ENCODE results near the gene FKBP11. TPM values are rescaled to one million over a fixed set of nuclear protein-coding genes. Genes with fewer than 3 reads are reported as not detected.

The FKBP11 gene
- total and polyA plus RNA-seq, 2 of the 13 experiments (the other 11 are each of a cell fraction or from before 2014, with no cell fraction given), result 15.5 to 19.4 TPM

DNA sequence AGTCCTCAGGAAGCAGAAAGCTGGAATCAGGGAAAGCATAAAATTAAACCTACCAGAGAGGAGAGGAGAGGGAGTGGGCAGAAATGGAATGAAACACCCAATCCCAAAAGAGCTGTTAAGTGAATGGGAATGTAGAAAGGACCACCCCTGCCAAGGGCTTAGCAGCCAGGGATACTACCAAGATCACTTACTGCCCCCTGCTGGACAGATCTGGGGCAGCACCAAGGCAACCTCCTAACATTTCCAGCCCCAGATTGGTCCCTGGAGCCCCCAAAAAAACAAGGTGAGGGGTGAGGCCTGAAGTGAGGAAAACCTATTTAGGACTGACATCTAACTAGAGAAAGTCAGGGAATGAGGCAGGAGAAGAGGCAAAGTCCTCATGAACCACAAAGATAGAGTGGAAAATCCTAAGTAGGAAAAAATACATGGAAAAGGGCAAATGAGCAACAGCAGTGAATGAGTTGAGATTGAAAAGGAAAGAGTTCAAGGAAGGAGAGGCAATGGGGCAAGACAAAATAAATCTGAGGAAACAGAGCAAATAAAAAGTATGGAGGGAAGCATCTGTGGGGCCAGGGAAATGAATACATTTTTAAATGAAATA lies 11.2 kb upstream of the FKBP11 start:
- Histone ChIP-seq H3K9ac (ENCODE audit: insufficient read depth, low read depth, low read length) (no peak overlapping the region), H3K79me2 (ENCODE audit: insufficient read depth, low read length) (no peaks in the 10 kb centered on the region), H3K9me3 (ENCODE audit: low read length) (no peaks in the 10 kb centered on the region), H3K27me3 (ENCODE audit: control insufficient read depth in 1 of 2, insufficient read depth in 2 of 2, low read length in 2 of 2) (no peaks in the 10 kb centered on the region), H3K36me3 (replicated peaks in 1 of 2; ENCODE audit: control insufficient read depth in 1 of 2, insufficient read depth in 2 of 2, low read length in 2 of 2) (peaks cover 16 to 69% of the 10 kb centered on the region in 2 experiments), H3K4me2 (ENCODE audit: low read depth, low read length) (no peak overlapping the region), H3K4me1 (ENCODE audit: insufficient read depth, low read length) (peaks cover 7% of the 10 kb centered on the region), H2AFZ (ENCODE audit: low read length) (no peak overlapping the region), H3K4me3 (replicated peaks in 1 of 3; ENCODE audit: insufficient read depth in 1 of 3, low read depth in 2 of 3, low read length in 3 of 3) (no peak overlapping the region), H4K20me1 (ENCODE audit: insufficient read depth, low read length) (no peaks in the 10 kb centered on the region; the same call in 1 of the 2 replicates), H3K27ac (ENCODE audit: extremely low read length, insufficient read depth, low read length) (no peak overlapping the region)
- ChIA-PET POLR2A (interaction anchor here (1.8 kb wide), 1 partner anchor 85 kb away, joined by 9 read pairs; the partner anchor contains the start of gene DDX23), CTCF (ENCODE audit: low intra/inter-chr PET ratio, low total read pairs) (interaction anchor here (0.7 to 3.1 kb wide), 3 partner anchors 11 to 83 kb away, joined by 3 to 27 read pairs (median 7); partner anchors contain the start of gene DDX23)
- peak; percentile 86 for ATAC-seq
- peak; percentile 82 for FAIRE-seq
- intact Hi-C loops (cut with micrococcal nuclease; ENCODE audit: unreplicated experiment) (loop anchor here (1.0 to 2.0 kb wide), 2 partner anchors 46 to 83 kb away; no protein-coding TSS in a partner anchor), in situ Hi-C loops (cut with HindIII; ENCODE audit: extremely low pct_ligation_motif_present, low pct_unique_long_range_greater_than_20kb) (loop anchor here (5.0 kb wide), 1 partner anchor 84 kb away; the partner anchor contains the start of gene DDX23)
- BruUV-seq (replicated peaks), result TSS peak; percentile 45
- peak; percentile 43 for DNase-seq (ENCODE audit: low spot score)
- no peak for TF ChIP-seq POLR2G (IDR thresholded peaks at IDR 0.05; ENCODE audit: low read depth, low read length)
- TF ChIP-seq STAT5B (CRISPR knock-in tag; IDR thresholded peaks at IDR 0.05), result no peak
- TF ChIP-seq NFE2L1 (CRISPR knock-in tag; IDR thresholded peaks at IDR 0.05; ENCODE audit: borderline replicate concordance), result no peak
- no peak for TF ChIP-seq SOX6 (IDR thresholded peaks at IDR 0.05)
- 0 out of 2 replicates have a peak, but pooled peaks have one; percentile 13 for TF ChIP-seq SOX6 (CRISPR knock-in tag; IDR thresholded peaks at IDR 0.05)
- TF ChIP-seq, protein P1, sequence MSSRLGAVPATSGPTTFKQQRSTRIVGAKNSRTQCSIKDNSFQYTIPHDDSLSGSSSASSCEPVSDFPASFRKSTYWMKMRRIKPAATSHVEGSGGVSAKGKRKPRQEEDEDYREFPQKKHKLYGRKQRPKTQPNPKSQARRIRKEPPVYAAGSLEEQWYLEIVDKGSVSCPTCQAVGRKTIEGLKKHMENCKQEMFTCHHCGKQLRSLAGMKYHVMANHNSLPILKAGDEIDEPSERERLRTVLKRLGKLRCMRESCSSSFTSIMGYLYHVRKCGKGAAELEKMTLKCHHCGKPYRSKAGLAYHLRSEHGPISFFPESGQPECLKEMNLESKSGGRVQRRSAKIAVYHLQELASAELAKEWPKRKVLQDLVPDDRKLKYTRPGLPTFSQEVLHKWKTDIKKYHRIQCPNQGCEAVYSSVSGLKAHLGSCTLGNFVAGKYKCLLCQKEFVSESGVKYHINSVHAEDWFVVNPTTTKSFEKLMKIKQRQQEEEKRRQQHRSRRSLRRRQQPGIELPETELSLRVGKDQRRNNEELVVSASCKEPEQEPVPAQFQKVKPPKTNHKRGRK (CRISPR knock-in tag; IDR thresholded peaks at IDR 0.05), result no peak
- TF ChIP-seq ZEB1 (IDR thresholded peaks at IDR 0.05; ENCODE audit: insufficient replicate concordance, low read depth), result no peak
- TF ChIP-seq IRX3 (CRISPR knock-in tag; IDR thresholded peaks at IDR 0.05; ENCODE audit: borderline replicate concordance, low read depth), result no peak
- no peak for TF ChIP-seq TAF1 (CRISPR knock-in tag; IDR thresholded peaks at IDR 0.05)
- TF ChIP-seq, protein P2, sequence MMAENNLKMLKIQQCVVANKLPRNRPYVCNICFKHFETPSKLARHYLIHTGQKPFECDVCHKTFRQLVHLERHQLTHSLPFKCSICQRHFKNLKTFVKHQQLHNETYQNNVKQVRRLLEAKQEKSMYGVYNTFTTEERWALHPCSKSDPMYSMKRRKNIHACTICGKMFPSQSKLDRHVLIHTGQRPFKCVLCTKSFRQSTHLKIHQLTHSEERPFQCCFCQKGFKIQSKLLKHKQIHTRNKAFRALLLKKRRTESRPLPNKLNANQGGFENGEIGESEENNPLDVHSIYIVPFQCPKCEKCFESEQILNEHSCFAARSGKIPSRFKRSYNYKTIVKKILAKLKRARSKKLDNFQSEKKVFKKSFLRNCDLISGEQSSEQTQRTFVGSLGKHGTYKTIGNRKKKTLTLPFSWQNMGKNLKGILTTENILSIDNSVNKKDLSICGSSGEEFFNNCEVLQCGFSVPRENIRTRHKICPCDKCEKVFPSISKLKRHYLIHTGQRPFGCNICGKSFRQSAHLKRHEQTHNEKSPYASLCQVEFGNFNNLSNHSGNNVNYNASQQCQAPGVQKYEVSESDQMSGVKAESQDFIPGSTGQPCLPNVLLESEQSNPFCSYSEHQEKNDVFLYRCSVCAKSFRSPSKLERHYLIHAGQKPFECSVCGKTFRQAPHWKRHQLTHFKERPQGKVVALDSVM (CRISPR knock-in tag; IDR thresholded peaks at IDR 0.05), result no peak
- TF ChIP-seq HCFC1 (IDR thresholded peaks at IDR 0.05; ENCODE audit: low read depth, low read length), result no peak
- TF ChIP-seq SMC3 (IDR thresholded peaks at IDR 0.05; ENCODE audit: low read length), result peak; percentile 90
- TF ChIP-seq RAD21 (CRISPR knock-in tag; IDR thresholded peaks at IDR 0.05), result peak; percentile 67; the same call in 1 of the 2 replicates
- TF ChIP-seq, protein P3, sequence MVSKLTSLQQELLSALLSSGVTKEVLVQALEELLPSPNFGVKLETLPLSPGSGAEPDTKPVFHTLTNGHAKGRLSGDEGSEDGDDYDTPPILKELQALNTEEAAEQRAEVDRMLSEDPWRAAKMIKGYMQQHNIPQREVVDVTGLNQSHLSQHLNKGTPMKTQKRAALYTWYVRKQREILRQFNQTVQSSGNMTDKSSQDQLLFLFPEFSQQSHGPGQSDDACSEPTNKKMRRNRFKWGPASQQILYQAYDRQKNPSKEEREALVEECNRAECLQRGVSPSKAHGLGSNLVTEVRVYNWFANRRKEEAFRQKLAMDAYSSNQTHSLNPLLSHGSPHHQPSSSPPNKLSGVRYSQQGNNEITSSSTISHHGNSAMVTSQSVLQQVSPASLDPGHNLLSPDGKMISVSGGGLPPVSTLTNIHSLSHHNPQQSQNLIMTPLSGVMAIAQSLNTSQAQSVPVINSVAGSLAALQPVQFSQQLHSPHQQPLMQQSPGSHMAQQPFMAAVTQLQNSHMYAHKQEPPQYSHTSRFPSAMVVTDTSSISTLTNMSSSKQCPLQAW (CRISPR knock-in tag; IDR thresholded peaks at IDR 0.05), result 0 out of 2 replicates have a peak, but pooled peaks have one; percentile 10
- TF ChIP-seq, protein P4, sequence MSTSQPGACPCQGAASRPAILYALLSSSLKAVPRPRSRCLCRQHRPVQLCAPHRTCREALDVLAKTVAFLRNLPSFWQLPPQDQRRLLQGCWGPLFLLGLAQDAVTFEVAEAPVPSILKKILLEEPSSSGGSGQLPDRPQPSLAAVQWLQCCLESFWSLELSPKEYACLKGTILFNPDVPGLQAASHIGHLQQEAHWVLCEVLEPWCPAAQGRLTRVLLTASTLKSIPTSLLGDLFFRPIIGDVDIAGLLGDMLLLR (CRISPR knock-in tag; IDR thresholded peaks at IDR 0.05), result no peak
- no peak for TF ChIP-seq JUND (CRISPR knock-in tag; IDR thresholded peaks at IDR 0.05)
- TF ChIP-seq ZNF850 (CRISPR knock-in tag; conservative IDR thresholded peaks at IDR 0.05), result no peak
- TF ChIP-seq ZNF614 (CRISPR knock-in tag; IDR thresholded peaks at IDR 0.05; ENCODE audit: borderline replicate concordance), result no peak
